M059J (cell line): ENCODE results near the gene EHHADH. TPM values are rescaled to one million over a fixed set of nuclear protein-coding genes. Genes with fewer than 3 reads are reported as not detected.

ENCODE experiments used
- DNase-seq: peaks from one replicate; pipeline ENCODE4 v3.0.0-alpha.2; 2012; ENCODE audit warnings: low read depth
- total RNA-seq: library from RNA; depleted of rRNA; stranded (reverse); fragments of >200 nt; shearing (Covaris generic); gene quantifications from 2 replicates; pipeline ENCODE4 v1.2.3, GENCODE V29; 2014

EHHADH gene
- total RNA-seq, 1 experiment from 2014 or later = 4.5 TPM

GRCh38 chr3:185197068-185197467 lies 56.8 kb downstream of the EHHADH start:
- no peak for DNase-seq

DNA sequence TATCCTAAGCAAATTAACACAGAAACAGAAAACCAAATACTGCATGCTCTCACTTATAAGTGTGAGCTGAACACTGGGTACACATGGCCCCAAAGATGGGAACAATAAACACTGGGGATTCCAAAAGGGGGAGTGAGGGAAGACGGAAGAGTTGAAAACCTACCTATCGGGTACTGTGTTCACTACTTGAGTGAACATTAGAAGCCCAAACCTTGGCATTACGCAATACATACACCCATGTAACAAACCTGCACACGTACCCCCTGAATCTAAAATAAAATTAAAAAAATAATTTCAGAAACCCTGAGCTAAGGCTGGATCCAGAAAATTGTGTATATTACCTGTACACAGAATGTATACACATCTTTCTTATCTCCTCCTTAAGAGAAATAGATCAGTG lies 58.2 kb downstream of the EHHADH start:
- no peak for DNase-seq

DNA sequence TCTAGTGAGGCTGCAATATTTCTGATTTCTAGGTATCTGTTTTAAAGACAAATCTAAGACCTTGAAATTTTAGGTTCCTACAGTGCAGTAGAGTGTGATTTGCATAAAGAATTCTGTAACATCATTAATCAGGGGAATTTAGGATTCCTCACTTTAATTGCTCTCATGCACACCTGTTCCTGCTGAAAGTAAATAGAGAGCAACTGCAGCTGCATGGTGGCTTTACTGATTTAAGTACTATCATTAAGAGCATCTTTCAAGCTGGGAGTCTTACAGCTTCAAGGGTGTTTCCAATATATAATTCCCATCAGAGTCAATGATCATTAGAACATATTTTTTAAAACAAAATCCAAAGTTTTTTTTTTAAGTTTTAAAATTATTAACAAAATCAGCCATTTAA lies 65.0 kb downstream of the EHHADH start:
- DNase-seq = no peak

- no peak for DNase-seq
Observed at GRCh38 chr3:185187391-185187790, 66.5 kb downstream of the EHHADH start.

DNA sequence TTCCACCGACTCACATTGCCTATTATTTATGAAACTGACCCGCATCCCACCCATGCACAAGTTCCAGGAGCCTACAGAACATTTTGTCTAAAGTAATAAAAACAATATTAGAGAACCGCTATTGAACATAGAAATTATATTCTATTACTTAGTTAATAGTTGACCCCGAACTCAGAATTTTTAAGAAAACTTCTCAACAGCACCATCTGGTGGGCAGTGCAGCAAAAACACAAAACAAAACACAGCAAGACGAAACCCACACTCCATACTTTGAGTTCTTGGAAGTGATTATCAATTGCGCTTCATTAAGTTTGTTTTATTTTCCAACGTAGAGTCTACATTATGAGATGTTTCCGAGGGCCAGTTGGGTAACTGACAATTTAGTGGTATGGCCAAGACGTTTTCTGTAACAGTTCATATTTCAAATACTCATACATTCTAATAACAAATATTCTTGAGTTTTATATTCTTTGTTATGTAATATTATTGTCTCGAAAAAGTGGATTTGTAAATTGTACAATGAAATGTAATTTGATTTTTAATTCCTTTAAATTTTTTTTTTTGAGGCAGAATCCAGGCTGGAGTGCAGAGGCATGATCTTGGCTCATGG lies 77.0 kb downstream of the EHHADH start:
- DNase-seq = peak; percentile 42

DNA sequence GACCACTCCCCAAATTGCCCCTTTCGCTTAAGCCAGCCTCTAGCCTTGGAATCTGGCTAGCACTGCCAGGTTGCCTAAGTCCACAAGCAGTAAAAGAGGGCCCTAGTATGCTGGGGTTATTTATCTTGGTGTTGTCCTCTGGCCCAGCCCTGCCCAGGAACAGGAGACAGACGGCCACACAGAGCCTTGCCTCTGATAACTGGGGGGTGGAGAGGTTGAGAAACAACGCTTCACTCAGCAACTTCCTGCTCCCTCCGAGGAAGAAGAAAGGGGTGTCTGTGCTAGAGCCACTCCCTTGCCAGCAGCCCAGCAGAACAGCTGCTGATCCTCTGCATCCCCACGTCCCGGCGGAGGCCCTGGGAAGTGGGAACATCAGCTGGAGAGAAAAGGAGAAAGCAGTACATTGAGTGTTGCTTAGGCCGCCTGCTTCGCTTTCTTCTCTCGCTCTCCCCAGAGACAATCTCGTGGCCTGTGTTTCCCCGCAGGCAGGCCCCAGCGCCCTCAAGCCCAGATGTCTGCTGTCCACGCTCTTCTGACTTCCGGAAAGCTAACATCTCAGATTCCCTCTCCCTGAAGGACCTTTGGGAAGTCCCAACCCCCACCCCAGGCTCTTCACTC lies 78.4 kb downstream of the EHHADH start:
- DNase-seq = no peak

GRCh38 chr3:185172086-185173049 lies 81.5 kb downstream of the EHHADH start:
- DNase-seq = no peak

DNA sequence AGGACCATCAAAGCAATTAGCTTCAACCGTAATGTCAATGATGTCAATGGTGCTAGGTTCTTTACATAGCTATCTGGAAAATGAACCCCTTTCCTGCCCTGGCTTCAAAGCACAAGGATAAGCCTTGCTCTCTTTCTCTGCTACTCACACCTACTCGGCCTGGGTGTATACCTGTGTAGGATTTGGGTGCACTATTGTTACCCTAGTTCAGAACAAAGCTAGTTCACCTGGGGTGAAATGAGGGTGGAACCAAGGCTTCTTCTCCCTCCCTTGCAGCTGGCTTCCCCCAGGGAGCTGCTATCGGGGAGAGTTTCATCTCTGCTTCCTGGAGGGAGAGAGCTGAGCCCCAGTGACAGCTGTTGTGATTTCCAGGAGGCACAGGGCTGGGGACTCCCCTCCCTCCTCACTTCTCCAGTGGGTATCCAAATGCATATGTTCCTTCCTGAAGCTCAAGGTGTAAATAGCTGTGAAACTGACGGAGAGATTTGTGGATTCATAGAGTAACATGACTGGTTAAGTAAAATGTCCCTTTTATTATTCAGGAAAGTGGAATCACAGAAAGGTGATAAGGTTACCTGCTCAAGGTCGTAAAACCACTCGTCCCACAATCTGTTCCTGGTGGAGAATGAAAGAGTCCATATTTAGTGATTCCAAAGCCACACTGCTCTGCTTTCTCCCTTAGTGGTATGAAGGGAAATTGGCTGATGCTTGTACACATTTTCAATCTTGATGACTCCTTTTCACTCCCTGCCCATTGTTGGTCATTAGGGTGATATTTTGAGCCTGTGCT lies 89.2 kb downstream of the EHHADH start:
- no peak for DNase-seq

- DNase-seq = no peak
Observed at GRCh38 chr3:185162634-185163033, 91.2 kb downstream of the EHHADH start.

GRCh38 chr3:185161761-185162160 lies 92.1 kb downstream of the EHHADH start:
- no peak for DNase-seq

- DNase-seq = no peak
Observed at GRCh38 chr3:185157347-185157746, 96.5 kb downstream of the EHHADH start.

- DNase-seq = no peak
Observed at GRCh38 chr3:185155678-185156077, 98.2 kb downstream of the EHHADH start.

GRCh38 chr3:185153861-185154629 lies 99.8 kb downstream of the EHHADH start:
- no peak for DNase-seq

DNA sequence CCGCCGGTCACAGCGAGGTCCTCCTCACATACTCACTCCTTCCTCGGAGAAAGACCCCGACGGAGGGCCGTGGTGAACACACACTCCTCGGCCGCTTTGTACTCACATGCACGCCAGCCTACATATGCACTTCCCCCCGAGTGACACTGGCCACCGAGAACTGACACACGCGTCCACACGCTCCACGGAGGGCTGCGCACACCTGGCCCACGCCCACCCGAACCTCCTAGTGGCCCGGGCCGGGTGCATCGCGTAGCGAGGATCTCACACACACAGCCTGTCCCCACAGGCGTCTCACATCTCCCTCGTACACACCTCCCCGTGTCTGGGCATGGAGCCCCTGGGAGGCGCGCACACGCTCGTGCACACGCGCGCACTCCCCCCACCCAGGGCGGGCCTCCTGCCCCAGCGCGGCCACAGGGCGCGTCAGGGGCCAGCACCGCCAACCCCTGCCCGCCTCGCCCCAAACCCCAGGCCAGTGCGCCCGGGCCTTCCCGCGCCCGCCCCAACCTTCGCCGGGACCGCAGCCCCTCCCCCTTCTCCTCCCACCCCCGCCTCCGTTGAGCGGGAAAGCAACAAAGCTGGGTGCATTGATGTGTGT lies 100.6 kb downstream of the EHHADH start:
- peak; percentile 8 for DNase-seq

DNA sequence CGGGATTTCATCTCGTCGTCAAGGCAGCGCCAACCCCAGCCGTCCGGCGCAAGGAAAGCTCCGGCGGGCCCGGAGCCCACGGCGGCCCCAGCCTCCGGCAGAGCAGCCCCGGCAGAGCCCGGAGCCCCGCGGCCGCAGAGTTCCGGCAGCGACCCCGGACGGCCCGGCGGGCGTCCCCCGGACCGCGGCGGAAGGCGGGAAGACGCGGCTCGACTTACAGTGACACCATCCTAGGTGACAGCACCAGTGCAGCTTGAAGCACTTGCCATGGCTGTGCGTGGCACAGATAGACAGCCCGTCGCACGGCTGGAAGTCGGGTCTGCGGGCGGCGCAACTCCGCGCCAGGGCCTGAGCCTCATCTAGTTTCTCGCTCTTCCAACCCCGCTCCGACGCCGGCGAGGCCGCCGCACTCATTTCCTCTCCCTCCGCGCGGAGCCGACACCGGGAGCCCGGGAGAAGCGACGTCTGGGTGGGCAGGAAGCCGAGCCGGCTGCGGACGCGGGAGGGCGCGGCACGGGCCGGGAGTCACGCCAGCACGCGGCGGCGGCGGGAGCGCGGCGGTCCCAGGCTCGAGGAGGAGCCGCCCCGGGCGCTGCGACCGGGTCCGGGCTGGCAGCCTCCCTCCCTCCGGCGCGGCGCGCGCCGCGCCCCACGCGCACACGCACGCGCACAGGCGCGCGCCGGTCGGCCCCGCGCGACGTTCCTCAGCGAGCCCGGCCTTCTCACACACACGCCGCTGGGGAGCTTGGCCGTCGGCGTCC lies 101.3 kb downstream of the EHHADH start, which contains the start of gene C3orf70:
Gene C3orf70, minus strand, starts transcription at position 651 of the 761 bp plus-strand sequence. Its CDS starts 237 bp downstream, at position 414.
- DNase-seq = peak; percentile 46

DNA sequence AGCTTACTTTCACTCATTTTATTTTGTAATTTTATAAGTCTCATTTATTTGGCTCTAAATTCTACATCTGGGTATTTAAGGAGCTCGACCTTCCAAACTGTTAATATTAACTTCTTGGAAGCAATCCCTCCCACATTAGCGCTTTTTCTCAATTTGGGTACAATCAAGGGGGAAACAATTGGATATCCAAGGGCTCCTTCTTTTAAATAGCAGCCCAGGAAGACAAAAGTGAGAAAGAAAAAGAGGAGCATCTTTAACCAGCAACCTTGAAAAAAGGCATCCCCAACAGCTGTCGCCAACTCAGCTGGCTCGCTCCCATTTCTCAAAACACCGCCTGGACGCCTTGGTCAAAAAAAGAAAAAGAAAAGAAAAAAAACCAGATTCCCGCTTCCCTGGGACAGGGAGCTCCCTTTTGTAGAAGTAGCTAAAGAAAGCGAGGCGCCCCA lies 101.9 kb downstream of the EHHADH start:
- DNase-seq = peak; percentile 25

DNA sequence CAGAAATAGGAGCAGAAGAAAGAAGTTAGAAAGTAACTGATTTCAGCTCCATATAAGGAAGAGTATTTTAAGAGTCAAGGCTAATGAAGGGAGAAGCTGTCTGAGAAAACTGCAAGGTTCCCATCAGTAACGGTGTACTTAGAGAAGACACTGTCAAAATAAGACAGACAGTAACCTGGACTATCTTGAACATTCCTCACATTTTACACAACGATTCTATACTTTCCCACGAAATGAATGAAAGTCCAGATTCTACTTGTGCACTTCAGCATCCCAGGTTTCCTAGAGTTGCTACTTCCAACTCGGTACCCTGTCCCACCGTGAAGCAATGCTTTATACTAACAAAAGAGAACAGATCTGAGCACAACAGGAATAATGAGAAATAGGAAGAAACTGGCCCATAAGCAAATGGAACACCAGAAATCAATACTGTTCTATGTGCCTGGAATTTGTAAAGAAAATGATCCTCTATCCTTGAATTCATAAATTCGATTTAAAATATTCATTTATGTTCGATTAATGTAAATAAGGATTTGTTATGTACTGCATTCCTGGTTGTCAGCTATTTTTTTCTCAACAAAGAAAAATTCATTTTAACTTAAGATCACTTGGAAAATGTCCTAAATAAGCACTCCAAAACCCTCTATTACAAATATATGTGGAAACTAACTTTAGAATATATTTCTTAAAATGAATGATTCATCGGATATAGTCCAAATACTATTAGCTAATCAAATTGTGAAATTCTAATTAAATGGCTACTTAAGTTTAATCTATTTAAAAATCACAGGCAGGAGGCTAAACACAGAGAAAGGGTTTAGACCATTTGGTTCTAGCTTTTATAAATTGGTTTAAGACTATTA lies 102.5 kb downstream of the EHHADH start:
- DNase-seq = no peak

DNA sequence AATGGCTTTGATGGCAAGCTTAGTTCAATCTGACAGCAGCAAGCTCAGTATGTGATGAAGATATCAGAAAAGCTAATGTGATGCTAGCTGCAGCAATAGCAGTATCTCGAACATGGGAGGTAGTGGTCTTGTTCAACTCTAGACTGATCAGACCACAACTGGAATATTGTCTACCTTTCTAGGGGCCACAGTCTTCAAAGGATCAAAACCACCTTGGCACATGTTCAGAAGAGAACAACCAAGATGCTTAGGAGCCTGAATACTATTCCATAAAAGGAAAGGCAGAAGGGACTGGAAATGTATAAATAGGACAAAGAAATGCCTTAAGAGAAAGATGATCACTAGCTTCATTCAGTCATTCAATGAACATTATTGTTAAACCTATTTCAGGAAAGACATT lies 103.3 kb downstream of the EHHADH start:
- DNase-seq = no peak

DNA sequence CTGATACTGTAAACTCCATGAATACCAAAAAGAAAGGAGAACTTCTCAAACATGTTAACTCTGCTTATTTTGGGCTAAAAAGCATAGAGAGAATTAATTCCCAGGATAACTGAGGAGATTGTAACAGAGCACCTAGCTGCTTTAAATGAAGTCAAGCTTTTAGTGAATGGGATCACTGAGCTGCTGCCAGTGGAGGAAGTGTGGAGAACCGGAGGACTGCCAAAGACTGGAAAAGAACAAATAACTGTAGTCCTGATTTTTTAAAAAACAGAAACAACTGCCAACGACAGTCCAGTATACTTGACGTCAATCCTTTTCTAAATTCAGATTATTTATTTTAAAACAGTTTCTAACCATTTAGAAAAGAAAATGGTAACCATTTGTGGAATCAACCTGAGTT lies 104.3 kb downstream of the EHHADH start:
- no peak for DNase-seq
